Fibroblast of the conjunctiva (primary cell): ENCODE measurements around the gene PARVB.

Source experiments
- DNase-seq: peaks from one replicate; pipeline ENCODE4 v3.0.0-alpha.2; 2010; ENCODE audit warnings: low read depth

Gene PARVB

DNA sequence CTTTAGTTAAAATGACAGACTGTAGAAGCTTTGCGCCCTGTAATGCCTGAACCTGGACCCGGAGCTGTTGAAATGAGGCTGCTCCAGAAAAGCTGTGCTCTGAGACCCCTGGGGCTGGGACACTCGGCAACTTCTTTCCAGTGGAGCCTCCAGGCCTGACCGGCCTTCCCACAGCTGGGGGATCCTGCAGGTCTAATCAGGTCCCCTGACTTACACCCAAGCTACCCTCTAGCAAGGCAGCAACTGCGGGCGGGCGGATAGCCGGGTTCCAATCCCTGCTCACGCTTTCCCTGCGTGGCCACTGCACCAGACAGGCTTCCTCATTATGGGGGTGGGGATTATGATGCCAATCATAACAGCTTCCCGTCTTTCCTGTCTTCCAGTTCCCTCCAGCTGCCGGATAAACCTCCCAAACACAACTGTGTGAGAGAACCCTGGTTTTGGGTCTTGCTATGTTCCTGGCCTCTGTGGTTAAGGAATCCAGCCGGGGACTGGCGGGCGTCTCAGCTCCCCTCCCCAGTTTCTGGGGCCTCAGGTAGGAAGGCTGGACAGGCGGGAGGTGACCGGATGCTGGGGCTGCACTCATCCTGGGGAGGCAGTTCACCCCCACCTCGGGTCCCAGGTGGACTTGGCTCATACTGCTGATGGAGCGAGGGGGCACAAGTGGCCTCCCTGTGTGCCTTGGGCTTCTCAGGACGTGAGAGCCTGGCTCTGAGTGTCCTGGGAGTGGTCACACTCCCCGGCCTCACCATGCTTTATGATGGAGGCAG is 195.2 kb downstream of the PARVB start:
- no peak for DNase-seq

GRCh38 chr22:44220727-44221680 is 196.9 kb downstream of the PARVB start:
- no peak for DNase-seq

DNA sequence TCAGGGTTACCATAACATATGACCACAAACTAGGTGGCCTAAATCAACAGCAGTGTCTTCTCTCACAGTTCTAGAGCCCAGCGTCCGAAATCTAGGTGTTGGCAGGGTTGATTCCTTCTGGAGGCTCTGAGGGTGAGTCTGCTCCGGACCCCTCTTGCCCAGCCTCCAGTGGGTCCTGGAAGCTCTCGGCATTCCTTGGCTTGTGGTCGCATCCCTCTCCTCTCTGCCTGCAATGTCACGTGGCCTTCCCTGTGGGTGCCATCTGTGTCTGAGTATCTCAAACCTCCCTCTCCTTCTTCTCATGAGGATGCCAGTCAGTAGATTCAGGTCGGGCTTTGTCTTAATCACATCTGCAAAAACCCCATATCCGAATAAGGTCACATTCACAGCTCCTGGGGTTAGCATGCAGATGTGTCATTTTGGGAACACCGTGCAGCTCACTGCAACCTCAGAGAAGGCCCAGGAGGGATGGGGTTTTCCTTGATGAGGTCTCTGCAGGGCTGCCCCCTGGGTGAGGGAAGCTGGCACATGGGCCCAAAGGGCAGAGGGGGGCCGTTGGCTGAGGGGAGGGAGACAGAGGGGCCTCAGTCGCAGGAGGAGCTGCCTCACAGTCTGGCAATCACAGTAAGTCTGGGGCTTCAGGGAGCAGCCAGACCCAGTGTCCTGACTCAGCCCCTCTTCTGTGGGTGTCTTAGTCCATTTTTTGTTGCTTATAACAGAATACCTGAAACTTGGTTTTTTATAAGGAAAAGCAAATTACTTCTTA is 197.8 kb downstream of the PARVB start:
- no peak for DNase-seq
